ENCODE data around the gene NUDT15. TPM values are rescaled to one million over a fixed set of nuclear protein-coding genes. Genes with fewer than 3 reads are reported as not detected.

NUDT15 gene
- total and polyA plus RNA-seq, 11 donors, result 6.8 to 13.9 (median 10.8) TPM

DNA sequence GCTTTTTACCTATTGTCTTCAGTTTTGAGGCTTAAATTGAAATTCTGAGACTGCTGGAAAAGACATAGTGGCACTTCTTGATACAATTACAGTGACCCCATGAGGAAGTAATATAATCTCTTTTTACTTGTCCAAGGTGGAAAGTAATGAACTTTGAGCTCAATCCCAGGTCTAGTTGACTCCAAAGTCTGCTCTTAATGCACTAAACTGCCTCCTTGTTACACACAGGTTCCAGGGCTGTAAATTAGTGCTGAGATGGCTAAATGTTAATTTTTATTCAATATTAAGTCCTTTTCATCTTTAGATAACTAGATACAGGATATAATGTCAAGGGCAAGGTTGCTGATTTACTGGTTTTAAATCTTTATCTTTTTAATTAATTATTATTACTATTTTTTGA, 2.5 kb downstream of the NUDT15 start:
- H3K27ac ChIP-seq, result no peak overlapping the region
- intact Hi-C loops (cut with DNase I), result no loop called here
- DNase-seq (no peak), ATAC-seq (no peak)
- H3K4me1 ChIP-seq, result peaks cover 2 to 32% (median 12%) of the 10 kb centered on the region in 12 donors
- no peaks in the 10 kb centered on the region for H3K27me3 ChIP-seq
- H3K9me3 ChIP-seq, result no peaks in the 10 kb centered on the region
- H3K4me3 ChIP-seq, result no peak overlapping the region
- TF ChIP-seq, protein P1, sequence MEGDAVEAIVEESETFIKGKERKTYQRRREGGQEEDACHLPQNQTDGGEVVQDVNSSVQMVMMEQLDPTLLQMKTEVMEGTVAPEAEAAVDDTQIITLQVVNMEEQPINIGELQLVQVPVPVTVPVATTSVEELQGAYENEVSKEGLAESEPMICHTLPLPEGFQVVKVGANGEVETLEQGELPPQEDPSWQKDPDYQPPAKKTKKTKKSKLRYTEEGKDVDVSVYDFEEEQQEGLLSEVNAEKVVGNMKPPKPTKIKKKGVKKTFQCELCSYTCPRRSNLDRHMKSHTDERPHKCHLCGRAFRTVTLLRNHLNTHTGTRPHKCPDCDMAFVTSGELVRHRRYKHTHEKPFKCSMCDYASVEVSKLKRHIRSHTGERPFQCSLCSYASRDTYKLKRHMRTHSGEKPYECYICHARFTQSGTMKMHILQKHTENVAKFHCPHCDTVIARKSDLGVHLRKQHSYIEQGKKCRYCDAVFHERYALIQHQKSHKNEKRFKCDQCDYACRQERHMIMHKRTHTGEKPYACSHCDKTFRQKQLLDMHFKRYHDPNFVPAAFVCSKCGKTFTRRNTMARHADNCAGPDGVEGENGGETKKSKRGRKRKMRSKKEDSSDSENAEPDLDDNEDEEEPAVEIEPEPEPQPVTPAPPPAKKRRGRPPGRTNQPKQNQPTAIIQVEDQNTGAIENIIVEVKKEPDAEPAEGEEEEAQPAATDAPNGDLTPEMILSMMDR (IDR thresholded peaks at IDR 0.05), result no peak
- no peak for TF ChIP-seq POLR2A (IDR thresholded peaks at IDR 0.05)
- peaks cover 0 to 33% (median 16%) of the 10 kb centered on the region in 9 donors for H3K36me3 ChIP-seq

DNA sequence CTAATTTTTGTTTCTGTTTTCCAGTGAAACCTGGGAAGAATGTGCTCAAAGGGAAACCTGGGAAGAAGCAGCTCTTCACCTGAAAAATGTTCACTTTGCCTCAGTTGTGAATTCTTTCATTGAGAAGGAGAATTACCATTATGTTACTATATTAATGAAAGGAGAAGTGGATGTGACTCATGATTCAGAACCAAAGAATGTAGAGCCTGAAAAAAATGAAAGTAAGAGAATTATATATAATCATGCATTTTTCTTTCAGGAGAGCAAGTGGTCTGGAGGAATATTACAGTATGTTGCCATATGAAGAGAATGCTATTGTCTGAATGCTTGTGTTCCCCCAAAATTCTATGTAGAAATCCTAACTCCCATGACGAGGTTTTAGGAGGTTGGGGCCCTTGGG, 3.4 kb downstream of the NUDT15 start:
- H3K36me3 ChIP-seq, result peaks cover 0 to 32% (median 19%) of the 10 kb centered on the region in 9 donors
- ATAC-seq (no peak), DNase-seq (no peak)
- TF ChIP-seq POLR2A (IDR thresholded peaks at IDR 0.05), result no peak
- TF ChIP-seq, protein P1 (IDR thresholded peaks at IDR 0.05), result no peak
- H3K27me3 ChIP-seq, result no peaks in the 10 kb centered on the region
- intact Hi-C loops (cut with DNase I), result no loop called here
- H3K4me1 ChIP-seq, result peaks cover 2 to 32% (median 12%) of the 10 kb centered on the region in 12 donors
- H3K4me3 ChIP-seq, result no peak overlapping the region
- H3K27ac ChIP-seq, result no peak overlapping the region
- WGBS, 4 donors, result 88 to 100% (median 94%) methylated on average over 1 of the region's 1 CpG
- no peaks in the 10 kb centered on the region for H3K9me3 ChIP-seq

DNA sequence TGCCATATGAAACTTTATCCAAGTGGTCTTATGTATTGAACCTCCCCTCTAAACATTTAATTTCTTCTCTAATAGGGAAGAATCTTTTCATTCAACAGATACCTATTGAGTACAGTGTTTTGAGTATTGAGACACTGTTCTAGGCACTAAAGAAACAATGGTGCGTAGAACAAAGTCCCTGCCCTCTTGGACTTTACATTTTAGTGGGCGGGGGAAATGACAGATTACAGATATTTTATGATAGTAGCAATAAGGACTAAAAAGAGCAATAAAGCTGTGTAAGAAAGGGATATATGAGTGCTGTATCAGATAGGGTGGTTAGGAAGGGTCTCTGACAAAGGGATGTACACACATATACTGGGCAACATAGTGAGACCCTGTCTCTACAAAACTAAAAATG, 5.4 kb downstream of the NUDT15 start:
- whole genome bisulfite sequencing, 4 donors, result 96 to 99% (median 99%) methylated on average over 2 of the region's 2 CpGs
- no peak for TF ChIP-seq POLR2A (IDR thresholded peaks at IDR 0.05)
- TF ChIP-seq, protein P1 (IDR thresholded peaks at IDR 0.05), result no peak
- Histone ChIP-seq H3K36me3 (peaks cover 0 to 50% (median 37%) of the 10 kb centered on the region in 9 donors), H3K27me3 (no peaks in the 10 kb centered on the region), H3K27ac (peak overlapping the region in 1 of 12 donors; percentile 32), H3K4me3 (no peak overlapping the region), H3K9me3 (no peaks in the 10 kb centered on the region), H3K4me1 (peaks cover 0 to 21% (median 5%) of the 10 kb centered on the region in 12 donors)
- no peak for DNase-seq
- intact Hi-C loops (cut with DNase I), result no loop called here
- ATAC-seq, result no peak

DNA sequence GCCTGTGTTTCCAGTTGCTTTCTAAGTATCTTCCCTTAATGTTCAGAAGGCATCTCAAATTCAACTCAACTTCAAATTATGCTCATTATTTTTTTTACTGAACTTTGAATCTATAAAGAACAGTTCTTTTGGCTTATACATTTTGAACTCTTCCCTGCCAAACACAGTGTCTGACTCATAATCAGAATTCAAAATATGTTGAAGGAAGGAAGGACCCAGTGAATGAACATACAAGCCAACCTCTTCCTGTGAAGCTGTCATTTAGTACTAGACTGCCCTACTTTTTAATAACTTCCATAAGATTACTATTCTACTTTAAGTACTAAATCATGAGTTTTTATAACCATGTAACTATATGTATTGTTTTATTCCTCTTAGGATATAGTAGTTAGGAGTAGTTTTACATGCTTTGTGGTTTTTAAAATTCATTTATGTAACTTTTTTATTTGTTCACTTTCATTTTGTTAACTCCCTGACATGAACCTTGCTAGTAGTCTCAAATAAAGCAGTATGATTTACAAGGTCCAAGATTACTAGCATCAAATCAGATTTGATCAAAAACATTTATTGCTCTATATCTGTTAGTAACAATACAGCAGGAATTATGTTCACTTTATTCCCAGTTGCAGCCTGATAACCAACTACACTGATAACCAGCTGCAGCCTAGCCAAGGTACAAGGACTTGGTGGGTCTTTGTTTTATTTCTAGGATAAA, 6.4 kb downstream of the NUDT15 start:
- DNase-seq, result no peak
- TF ChIP-seq, protein P1 (IDR thresholded peaks at IDR 0.05), result no peak
- TF ChIP-seq POLR2A (IDR thresholded peaks at IDR 0.05), result no peak
- Histone ChIP-seq H3K4me3 (no peak overlapping the region), H3K4me1 (peaks cover 0 to 11% (median 0%) of the 10 kb centered on the region in 12 donors), H3K9me3 (no peaks in the 10 kb centered on the region), H3K27ac (peak overlapping the region in 1 of 12 donors; percentile 32), H3K27me3 (no peaks in the 10 kb centered on the region), H3K36me3 (peaks cover 0 to 60% (median 48%) of the 10 kb centered on the region in 9 donors)
- intact Hi-C loops (cut with DNase I), result no loop called here
- ATAC-seq, result no peak
